Esophagus squamous epithelium (tissue), 5 donors: ENCODE measurements around the gene GRHL1. TPM values are rescaled to one million over a fixed set of nuclear protein-coding genes. Genes with fewer than 3 reads are reported as not detected.

Experiments used
- DNase-seq: peaks from one replicate; lab custom pipeline; 2025; lab: John Stamatoyannopoulos, UW
- H3K27ac ChIP-seq, 4 donors: fragments of 200-600 bp; sonication (generic); one replicate each; pipeline ENCODE4 v1.5.1; 2016 to 2019; ENCODE audit warnings: mild to moderate bottlenecking in 1 of 4
- H3K27me3 ChIP-seq, 4 donors: fragments of 200-600 bp; sonication (generic); 1 replicate in 3 of 4; 2 replicates in 1 of 4; pipeline versions ENCODE4 v1.5.1 to v1.6.0; 2017 to 2021; ENCODE audit warnings: antibody characterized with exemption in 1 of 4
- H3K36me3 ChIP-seq, 3 donors: fragments of 200-600 bp; sonication (generic); one replicate each; pipeline ENCODE4 v1.5.1; 2016 to 2019
- H3K4me1 ChIP-seq, 3 donors: fragments of 200-600 bp; sonication (generic); one replicate each; pipeline ENCODE4 v1.5.1; 2017 to 2019
- H3K4me3 ChIP-seq, 4 donors: fragments of 200-600 bp; sonication (generic); 1 replicate in 3 of 4; 2 replicates in 1 of 4; pipeline ENCODE4 v1.5.1; 2016 to 2019; ENCODE audit warnings: mild to moderate bottlenecking in 2 of 4, moderate library complexity in 1 of 4
- H3K9me3 ChIP-seq, 3 donors: fragments of 200-600 bp; sonication (generic); one replicate each; pipeline ENCODE4 v1.5.1; 2016 to 2019
- CTCF ChIP-seq, 6 experiments: fragments of 450-650 bp in 4 of 6; fragments of 200-600 bp in 2 of 6; sonication (generic) in 2 of 6; IDR thresholded peaks; one replicate each; pipeline ENCODE4 v1.5.1; 2016 to 2019; ENCODE audit warnings: antibody characterized with exemption in 6 of 6, mild to moderate bottlenecking in 4 of 6, moderate library complexity in 4 of 6
- POLR2A ChIP-seq, 4 donors: fragments of 450-650 bp; IDR thresholded peaks; one replicate each; pipeline ENCODE4 v1.6.1; 2017; ENCODE audit warnings: antibody characterized with exemption in 4 of 4, mild to moderate bottlenecking in 4 of 4, moderate library complexity in 3 of 4
- WGBS, 2 donors: methylation state at CpG; one replicate each; pipeline ENCODE4 v1.1.5; 2018; 5-methylcytosine and 5-hydroxymethylcytosine counted together
- intact Hi-C: fragments of 100-400 bp; cut with DNase I; formaldehyde crosslinking; loops from one replicate; pipeline ENCODE4 v1.15.0; 2022
- total RNA-seq, 4 donors: library from RNA; depleted of rRNA; stranded (reverse); fragments of >200 nt; gene quantifications; one replicate each; pipeline ENCODE4 v1.1.0, GENCODE V29; 2016
- donor health status: DM: yes; HTN: yes; CAD: no.

The GRHL1 gene
- total RNA-seq, 4 donors from 2014 or later, result 76.3 to 192 (median 115) TPM

GRCh38 chr2:10022445-10022844 is 71.0 kb downstream of the GRHL1 start:
- peaks cover 0 to 14% (median 12%) of the 10 kb centered on the region in 3 donors for H3K4me1 ChIP-seq
- H3K36me3 ChIP-seq, result no peaks in the 10 kb centered on the region
- no peak overlapping the region for H3K27ac ChIP-seq
- no peak for TF ChIP-seq POLR2A (IDR thresholded peaks at IDR 0.05)
- no peak for TF ChIP-seq CTCF (IDR thresholded peaks at IDR 0.05)
- H3K9me3 ChIP-seq, result no peaks in the 10 kb centered on the region
- WGBS, 2 donors, result 91 to 92% methylated on average over 4 of the region's 4 CpGs
- no peaks in the 10 kb centered on the region for H3K27me3 ChIP-seq
- no peak overlapping the region for H3K4me3 ChIP-seq
- DNase-seq, result no peak
- intact Hi-C loops, result no loop called here

GRCh38 chr2:10022966-10023662 is 71.6 kb downstream of the GRHL1 start:
- Histone ChIP-seq H3K27me3 (no peaks in the 10 kb centered on the region), H3K9me3 (no peaks in the 10 kb centered on the region), H3K27ac (no peak overlapping the region), H3K4me1 (peaks cover 0 to 15% (median 12%) of the 10 kb centered on the region in 3 donors), H3K36me3 (no peaks in the 10 kb centered on the region), H3K4me3 (no peak overlapping the region)
- WGBS, 2 donors, result 84 to 88% methylated on average over 4 to 9 of the region's 10 CpGs
- TF ChIP-seq POLR2A (IDR thresholded peaks at IDR 0.05) (no peak), CTCF (IDR thresholded peaks at IDR 0.05) (no peak)
- DNase-seq, result no peak
- intact Hi-C loops, result no loop called here

- peaks cover 11 to 27% (median 25%) of the 10 kb centered on the region in 3 donors for H3K4me1 ChIP-seq
- H3K36me3 ChIP-seq, result no peaks in the 10 kb centered on the region
- no peak for DNase-seq
- TF ChIP-seq POLR2A (IDR thresholded peaks at IDR 0.05), result no peak
- TF ChIP-seq CTCF (IDR thresholded peaks at IDR 0.05), result no peak
- H3K4me3 ChIP-seq, result no peak overlapping the region
- H3K27ac ChIP-seq, result no peak overlapping the region
- H3K9me3 ChIP-seq, result no peaks in the 10 kb centered on the region
- 73 to 80% methylated on average over 3 to 7 of the region's 8 CpGs for WGBS, 2 donors
- intact Hi-C loops, result no loop called here
- no peaks in the 10 kb centered on the region for H3K27me3 ChIP-seq
Observed at GRCh38 chr2:10026940-10027569, 75.6 kb downstream of the GRHL1 start.

- peaks cover 11 to 27% (median 25%) of the 10 kb centered on the region in 3 donors for H3K4me1 ChIP-seq
- no peak overlapping the region for H3K4me3 ChIP-seq
- no peaks in the 10 kb centered on the region for H3K27me3 ChIP-seq
- WGBS, 2 donors, result 75 to 89% methylated on average over 4 to 7 of the region's 16 CpGs
- no peaks in the 10 kb centered on the region for H3K9me3 ChIP-seq
- H3K36me3 ChIP-seq, result no peaks in the 10 kb centered on the region
- intact Hi-C loops, result no loop called here
- H3K27ac ChIP-seq, result peak overlapping the region in 2 of 4 donors; percentile 64 to 71
- no peak for DNase-seq
- TF ChIP-seq POLR2A (IDR thresholded peaks at IDR 0.05), result no peak
- TF ChIP-seq CTCF (IDR thresholded peaks at IDR 0.05), result no peak
Observed at GRCh38 chr2:10027660-10028330, 76.3 kb downstream of the GRHL1 start.
